Psoas muscle (tissue), 8 donors: ENCODE results near the gene DUSP10. TPM values are rescaled to one million over a fixed set of nuclear protein-coding genes. Genes with fewer than 3 reads are reported as not detected.

Experiments used
- ATAC-seq, 4 donors: fragments of 200-7000 bp; cut with Tn5 transposase; one replicate each; pipeline ENCODE4 v1.9.1; 2020; ENCODE audit warnings: moderate library complexity in 3 of 4, mild to moderate bottlenecking in 2 of 4
- DNase-seq, 2 donors: peaks; one replicate each; pipeline ENCODE4 v3.0.0-alpha.2; 2020
- H3K27ac ChIP-seq: fragments of 200-600 bp; one replicate; pipeline ENCODE4 v1.8.0; 2022
- H3K27me3 ChIP-seq, 3 donors: fragments of 200-600 bp in 1 of 3; one replicate each; pipeline versions ENCODE4 v1.6.1 to v1.8.0; 2013 to 2022; ENCODE audit warnings: low read length in 2 of 3, mild to moderate bottlenecking in 2 of 3, moderate library complexity in 1 of 3; ENCODE audit not compliant: insufficient read depth in 3 of 3
- H3K36me3 ChIP-seq, 2 donors: fragments of 200-600 bp in 1 of 2; one replicate each; pipeline versions ENCODE4 v1.6.1 to v1.8.0; 2013 to 2022; ENCODE audit warnings: low read depth in 1 of 2, mild to moderate bottlenecking in 1 of 2, moderate library complexity in 1 of 2; ENCODE audit not compliant: insufficient read depth in 1 of 2
- H3K4me1 ChIP-seq: fragments of 200-600 bp; one replicate; pipeline ENCODE4 v1.8.0; 2022
- H3K4me3 ChIP-seq: fragments of 200-600 bp; one replicate; pipeline ENCODE4 v1.8.0; 2022; ENCODE audit warnings: mild to moderate bottlenecking
- H3K9me3 ChIP-seq: fragments of 200-600 bp; one replicate; pipeline ENCODE4 v1.8.0; 2022
- WGBS, 3 donors: extraction: QIAGEN DNeasy Blood & Tissue Kit; methylation state at CpG; one replicate each; pipeline versions ENCODE4 v1.1.6 to v1.1.7; 2013; 5-methylcytosine and 5-hydroxymethylcytosine counted together
- intact Hi-C, 2 donors: fragments of 100-400 bp; cut with DNase I; formaldehyde crosslinking; loops; one replicate each; pipeline versions ENCODE4 v1.11.0 to v1.14.2; 2022
- polyA plus RNA-seq, 3 donors: library from polyadenylated mRNA; stranded (reverse); fragments of 200-250 nt; gene quantifications; one replicate each; pipeline ENCODE4 v1.2.3, GENCODE V29; 2013
- total RNA-seq, 4 donors: library from RNA; stranded (reverse); fragmentation: NEBNext Ultra II Directional in 2 of 4; extraction: Animal tissue kit (Norgen Biotek cat#: 25700) in 2 of 4; gene quantifications; one replicate each; pipeline versions ENCODE4 v1.2.1 to v1.2.4, GENCODE V29; 2021 to 2023
- TF ChIP-seq, protein P1 (sequence below): fragments of 200-600 bp; IDR thresholded peaks from one replicate; pipeline ENCODE4 v1.8.0; 2022; ENCODE audit warnings: antibody characterized with exemption
- donor health status: healthy with polysubstance abuse.
- donor health status: DM: no; HTN: no; CAD: no; lungs with moderate emphysema.
- donor health status: Bipolar disorder and iron deficiency.
- donor health status: healthy.
- donor health status: DM: yes; HTN: yes; CAD: no.
- donor health status: DM: no; HTN: no; CAD: no.
- donor health status: DM: no; HTN: no; CAD: no.
- donor health status: DM: yes; HTN: yes; CAD: no.

Gene DUSP10
- total and polyA plus RNA-seq, 7 donors: 4.7 to 15.5 (median 5.9) TPM

DNA sequence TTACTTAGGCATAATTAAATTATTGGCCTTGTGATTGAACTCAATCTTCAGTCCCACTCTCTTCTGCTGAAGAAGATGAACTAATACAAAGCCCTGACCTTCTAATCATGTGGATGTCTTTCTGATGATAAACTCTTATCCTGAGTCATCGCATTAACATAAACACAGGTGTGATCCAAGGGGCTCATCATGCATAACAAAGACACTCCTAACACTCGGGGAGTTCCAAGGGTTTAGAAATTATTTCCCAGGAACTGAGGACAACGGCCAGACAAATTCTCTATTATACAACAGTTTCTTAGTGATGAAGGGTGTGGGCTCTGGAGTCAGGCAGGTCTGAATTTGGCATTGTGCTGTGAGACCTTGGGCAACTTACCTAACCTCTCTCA, 18.0 kb downstream of the DUSP10 start:
- Histone ChIP-seq H3K4me1 (peaks cover 77% of the 10 kb centered on the region), H3K27ac (peak overlapping the region; percentile 68), H3K27me3 (no peaks in the 10 kb centered on the region), H3K9me3 (no peaks in the 10 kb centered on the region), H3K36me3 (no peaks in the 10 kb centered on the region), H3K4me3 (no peak overlapping the region)
- TF ChIP-seq, protein P1, sequence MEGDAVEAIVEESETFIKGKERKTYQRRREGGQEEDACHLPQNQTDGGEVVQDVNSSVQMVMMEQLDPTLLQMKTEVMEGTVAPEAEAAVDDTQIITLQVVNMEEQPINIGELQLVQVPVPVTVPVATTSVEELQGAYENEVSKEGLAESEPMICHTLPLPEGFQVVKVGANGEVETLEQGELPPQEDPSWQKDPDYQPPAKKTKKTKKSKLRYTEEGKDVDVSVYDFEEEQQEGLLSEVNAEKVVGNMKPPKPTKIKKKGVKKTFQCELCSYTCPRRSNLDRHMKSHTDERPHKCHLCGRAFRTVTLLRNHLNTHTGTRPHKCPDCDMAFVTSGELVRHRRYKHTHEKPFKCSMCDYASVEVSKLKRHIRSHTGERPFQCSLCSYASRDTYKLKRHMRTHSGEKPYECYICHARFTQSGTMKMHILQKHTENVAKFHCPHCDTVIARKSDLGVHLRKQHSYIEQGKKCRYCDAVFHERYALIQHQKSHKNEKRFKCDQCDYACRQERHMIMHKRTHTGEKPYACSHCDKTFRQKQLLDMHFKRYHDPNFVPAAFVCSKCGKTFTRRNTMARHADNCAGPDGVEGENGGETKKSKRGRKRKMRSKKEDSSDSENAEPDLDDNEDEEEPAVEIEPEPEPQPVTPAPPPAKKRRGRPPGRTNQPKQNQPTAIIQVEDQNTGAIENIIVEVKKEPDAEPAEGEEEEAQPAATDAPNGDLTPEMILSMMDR: no peak
- DNase-seq: no peak
- 79 to 88% (median 80%) methylated on average over 3 of the region's 3 CpGs for WGBS, 3 donors
- no peak for ATAC-seq
- intact Hi-C loops: no loop called here

DNA sequence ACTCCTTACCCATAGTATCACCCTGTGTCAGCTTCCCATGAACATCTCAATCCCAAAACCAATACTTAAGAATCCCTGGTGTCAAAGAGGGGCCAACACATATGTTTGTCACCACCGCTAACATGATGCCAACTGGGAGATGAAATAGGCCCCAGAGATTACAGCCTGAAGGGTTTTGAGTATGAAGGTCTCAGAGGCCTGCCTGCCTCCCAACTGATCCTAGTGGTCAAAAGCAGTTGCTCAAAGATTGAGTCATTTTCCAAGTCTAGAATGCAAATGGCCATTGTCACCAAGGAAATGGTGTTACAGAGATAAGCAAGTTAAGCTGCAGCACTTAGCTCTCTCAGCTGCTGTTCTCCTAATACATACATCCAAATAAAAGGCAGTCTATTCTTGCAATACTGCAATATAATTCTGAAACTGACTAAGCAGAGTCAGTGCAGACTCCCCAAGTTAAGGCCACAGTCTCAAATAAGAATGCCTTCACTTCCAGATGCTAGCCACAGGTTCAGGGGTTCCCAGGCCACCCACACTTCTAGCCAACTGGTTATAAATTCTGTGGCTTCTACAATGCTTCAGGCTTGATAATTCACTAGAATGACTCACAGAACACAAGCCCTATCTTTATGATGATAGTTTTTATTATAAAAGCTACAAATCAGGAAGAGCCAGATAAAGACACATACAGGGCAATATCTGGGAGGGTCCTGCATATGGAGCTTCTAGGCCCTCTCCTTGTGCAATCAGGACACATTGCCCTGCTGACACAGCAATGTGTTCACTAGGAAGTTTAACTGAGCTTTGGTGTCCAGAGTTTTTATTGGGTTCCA, 18.7 kb downstream of the DUSP10 start:
- peak; percentile 39 to 58 (median 58) for ATAC-seq
- H3K4me3 ChIP-seq: no peak overlapping the region
- H3K27ac ChIP-seq: peak overlapping the region; percentile 68
- no peaks in the 10 kb centered on the region for H3K27me3 ChIP-seq
- H3K36me3 ChIP-seq: no peaks in the 10 kb centered on the region
- intact Hi-C loops: no loop called here
- TF ChIP-seq, protein P1: no peak
- H3K9me3 ChIP-seq: no peaks in the 10 kb centered on the region
- WGBS, 3 donors: 70 to 76% (median 75%) methylated on average over 1 of the region's 1 CpG
- H3K4me1 ChIP-seq: peaks cover 76% of the 10 kb centered on the region
- DNase-seq: no peak

GRCh38 chr1:221722254-221723017, 19.5 kb downstream of the DUSP10 start:
- DNase-seq (no peak), ATAC-seq (peak in 1 of 4 donors; percentile 50)
- H3K27ac ChIP-seq: peak overlapping the region; percentile 68
- no peaks in the 10 kb centered on the region for H3K9me3 ChIP-seq
- intact Hi-C loops: no loop called here
- H3K4me1 ChIP-seq: peaks cover 70% of the 10 kb centered on the region
- no peaks in the 10 kb centered on the region for H3K36me3 ChIP-seq
- H3K27me3 ChIP-seq: no peaks in the 10 kb centered on the region
- no peak overlapping the region for H3K4me3 ChIP-seq
- WGBS, 3 donors: 84 to 96% (median 91%) methylated on average over 3 of the region's 3 CpGs
- TF ChIP-seq, protein P1: no peak

DNA sequence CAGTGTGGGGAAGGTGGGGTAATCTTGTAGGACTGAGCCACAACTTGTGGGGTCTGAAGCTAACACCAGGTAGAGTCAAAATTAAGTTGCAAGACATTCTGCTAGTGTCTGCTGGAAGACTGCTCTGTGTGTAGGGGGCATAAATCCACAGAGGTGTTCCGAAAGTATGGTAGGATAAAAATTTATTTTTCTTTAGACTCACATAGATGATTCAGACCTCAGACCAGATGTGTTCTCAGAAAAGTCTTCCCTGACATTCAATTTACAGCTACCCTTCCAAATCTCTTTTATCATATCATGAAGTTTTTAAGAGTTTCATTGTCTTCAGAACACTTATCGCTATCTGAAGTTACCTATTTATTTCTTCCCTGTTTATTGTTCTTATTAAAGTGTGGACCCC, 21.3 kb downstream of the DUSP10 start:
- no peak overlapping the region for H3K4me3 ChIP-seq
- TF ChIP-seq, protein P1: no peak
- DNase-seq (no peak), ATAC-seq (no peak)
- H3K27me3 ChIP-seq: no peaks in the 10 kb centered on the region
- H3K27ac ChIP-seq: no peak overlapping the region
- intact Hi-C loops: no loop called here
- H3K4me1 ChIP-seq: peaks cover 52% of the 10 kb centered on the region
- WGBS, 3 donors: 70 to 100% (median 79%) methylated on average over 2 of the region's 2 CpGs
- H3K36me3 ChIP-seq: no peaks in the 10 kb centered on the region
- no peaks in the 10 kb centered on the region for H3K9me3 ChIP-seq
